ENCODE results near the gene LMX1A. TPM values are rescaled to one million over a fixed set of nuclear protein-coding genes. Genes with fewer than 3 reads are reported as not detected.

Gene LMX1A
- total and polyA plus RNA-seq, 4 donors = 0.05 to 0.17 TPM; not detected in 2

DNA sequence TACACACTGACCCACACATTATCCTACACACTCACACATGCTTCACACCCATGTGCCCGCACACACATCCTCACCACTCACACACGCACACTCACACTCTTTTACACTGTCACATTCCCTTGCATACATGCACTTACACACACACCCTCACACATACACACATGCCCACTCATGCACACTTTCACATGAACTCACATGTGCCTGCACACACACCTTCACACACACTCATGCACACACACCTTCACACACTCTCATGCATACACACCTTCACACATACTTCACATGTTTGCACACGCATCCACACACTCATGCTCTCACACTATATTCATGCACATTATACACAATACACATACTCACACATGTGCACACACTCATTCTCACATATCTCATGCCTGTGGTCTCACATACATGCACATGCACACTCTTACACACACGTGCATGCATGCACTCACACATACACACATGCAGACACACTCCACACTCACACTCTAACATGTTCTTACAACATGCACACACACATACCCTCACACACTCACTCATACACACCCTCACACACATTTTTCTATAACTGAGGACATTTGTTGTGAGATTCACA is 46.1 kb upstream of the LMX1A start:
- H3K4me1 ChIP-seq (ENCODE audit: control insufficient read depth in 4 of 4, insufficient read depth in 4 of 4, low read length in 3 of 4) = peaks cover 0 to 4% (median 1%) of the 10 kb centered on the region in 4 donors

DNA sequence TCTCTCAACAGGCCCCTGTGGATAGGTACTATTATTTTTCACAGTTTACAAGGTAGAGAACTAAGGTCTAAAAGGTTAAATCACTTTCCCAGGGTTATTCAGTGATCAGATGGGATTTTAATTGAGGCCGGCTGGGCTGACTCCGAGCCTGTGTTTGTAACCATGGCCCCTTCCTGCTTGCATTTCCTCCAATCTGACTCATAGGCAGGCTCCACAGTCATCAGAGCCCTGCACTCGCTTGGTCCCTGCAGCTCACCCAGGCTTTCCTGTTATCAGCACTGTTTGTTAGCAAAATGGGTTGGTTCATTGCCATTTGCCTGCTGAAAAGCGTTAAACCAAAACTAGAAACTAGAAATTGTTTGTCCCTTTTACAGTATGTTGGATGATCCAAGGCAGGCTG is 41.4 kb upstream of the LMX1A start:
- Histone ChIP-seq H3K4me1 (ENCODE audit: control insufficient read depth in 4 of 4, insufficient read depth in 4 of 4, low read length in 3 of 4) (peaks cover 0 to 2% (median 0%) of the 10 kb centered on the region in 4 donors), H3K36me3 (ENCODE audit: control insufficient read depth in 4 of 4, insufficient read depth in 3 of 4, low read depth in 1 of 4, low read length in 3 of 4) (no peaks in the 10 kb centered on the region), H3K27me3 (ENCODE audit: control insufficient read depth in 4 of 4, insufficient read depth in 4 of 4, low read length in 3 of 4) (no peaks in the 10 kb centered on the region), H3K9ac (ENCODE audit: low read depth in 1 of 2, low read length in 2 of 2) (no peak overlapping the region), H3K4me3 (ENCODE audit: low read depth in 1 of 3, low read length in 3 of 3) (no peak overlapping the region), H3K27ac (ENCODE audit: low read depth in 1 of 2, low read length in 2 of 2) (no peak overlapping the region), H3K9me3 (ENCODE audit: control insufficient read depth in 4 of 4, low read length in 3 of 4) (no peaks in the 10 kb centered on the region)
- TF ChIP-seq EGR1 (IDR thresholded peaks at IDR 0.05; ENCODE audit: low read depth in 2 of 2) (no peak), JUND (IDR thresholded peaks at IDR 0.05) (no peak), HNF4G (IDR thresholded peaks at IDR 0.05) (no peak), FOXA1 (IDR thresholded peaks at IDR 0.05) (no peak), YY1 (IDR thresholded peaks at IDR 0.05) (no peak), RXRA (IDR thresholded peaks at IDR 0.05) (no peak), HNF4A (conservative IDR thresholded peaks at IDR 0.05) (no peak), RAD21 (IDR thresholded peaks at IDR 0.05) (no peak), GABPA (IDR thresholded peaks at IDR 0.05 in 1 of 2, conservative IDR thresholded peaks at IDR 0.05 in 1 of 2) (no peak), FOXA2 (IDR thresholded peaks at IDR 0.05) (no peak), SP1 (IDR thresholded peaks at IDR 0.05) (no peak), REST (IDR thresholded peaks at IDR 0.05) (no peak), NR2F2 (IDR thresholded peaks at IDR 0.05) (no peak), TAF1 (conservative IDR thresholded peaks at IDR 0.05) (no peak)
- TF ChIP-seq, protein P1, sequence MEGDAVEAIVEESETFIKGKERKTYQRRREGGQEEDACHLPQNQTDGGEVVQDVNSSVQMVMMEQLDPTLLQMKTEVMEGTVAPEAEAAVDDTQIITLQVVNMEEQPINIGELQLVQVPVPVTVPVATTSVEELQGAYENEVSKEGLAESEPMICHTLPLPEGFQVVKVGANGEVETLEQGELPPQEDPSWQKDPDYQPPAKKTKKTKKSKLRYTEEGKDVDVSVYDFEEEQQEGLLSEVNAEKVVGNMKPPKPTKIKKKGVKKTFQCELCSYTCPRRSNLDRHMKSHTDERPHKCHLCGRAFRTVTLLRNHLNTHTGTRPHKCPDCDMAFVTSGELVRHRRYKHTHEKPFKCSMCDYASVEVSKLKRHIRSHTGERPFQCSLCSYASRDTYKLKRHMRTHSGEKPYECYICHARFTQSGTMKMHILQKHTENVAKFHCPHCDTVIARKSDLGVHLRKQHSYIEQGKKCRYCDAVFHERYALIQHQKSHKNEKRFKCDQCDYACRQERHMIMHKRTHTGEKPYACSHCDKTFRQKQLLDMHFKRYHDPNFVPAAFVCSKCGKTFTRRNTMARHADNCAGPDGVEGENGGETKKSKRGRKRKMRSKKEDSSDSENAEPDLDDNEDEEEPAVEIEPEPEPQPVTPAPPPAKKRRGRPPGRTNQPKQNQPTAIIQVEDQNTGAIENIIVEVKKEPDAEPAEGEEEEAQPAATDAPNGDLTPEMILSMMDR (IDR thresholded peaks at IDR 0.05; ENCODE audit: low read depth, low read length, missing input control) = no peak
- TF ChIP-seq, protein P2, sequence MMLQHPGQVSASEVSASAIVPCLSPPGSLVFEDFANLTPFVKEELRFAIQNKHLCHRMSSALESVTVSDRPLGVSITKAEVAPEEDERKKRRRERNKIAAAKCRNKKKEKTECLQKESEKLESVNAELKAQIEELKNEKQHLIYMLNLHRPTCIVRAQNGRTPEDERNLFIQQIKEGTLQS (IDR thresholded peaks at IDR 0.05) = no peak
- TF ChIP-seq, protein P3, sequence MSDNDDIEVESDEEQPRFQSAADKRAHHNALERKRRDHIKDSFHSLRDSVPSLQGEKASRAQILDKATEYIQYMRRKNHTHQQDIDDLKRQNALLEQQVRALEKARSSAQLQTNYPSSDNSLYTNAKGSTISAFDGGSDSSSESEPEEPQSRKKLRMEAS (IDR thresholded peaks at IDR 0.05) = no peak
- TF ChIP-seq, protein P4, sequence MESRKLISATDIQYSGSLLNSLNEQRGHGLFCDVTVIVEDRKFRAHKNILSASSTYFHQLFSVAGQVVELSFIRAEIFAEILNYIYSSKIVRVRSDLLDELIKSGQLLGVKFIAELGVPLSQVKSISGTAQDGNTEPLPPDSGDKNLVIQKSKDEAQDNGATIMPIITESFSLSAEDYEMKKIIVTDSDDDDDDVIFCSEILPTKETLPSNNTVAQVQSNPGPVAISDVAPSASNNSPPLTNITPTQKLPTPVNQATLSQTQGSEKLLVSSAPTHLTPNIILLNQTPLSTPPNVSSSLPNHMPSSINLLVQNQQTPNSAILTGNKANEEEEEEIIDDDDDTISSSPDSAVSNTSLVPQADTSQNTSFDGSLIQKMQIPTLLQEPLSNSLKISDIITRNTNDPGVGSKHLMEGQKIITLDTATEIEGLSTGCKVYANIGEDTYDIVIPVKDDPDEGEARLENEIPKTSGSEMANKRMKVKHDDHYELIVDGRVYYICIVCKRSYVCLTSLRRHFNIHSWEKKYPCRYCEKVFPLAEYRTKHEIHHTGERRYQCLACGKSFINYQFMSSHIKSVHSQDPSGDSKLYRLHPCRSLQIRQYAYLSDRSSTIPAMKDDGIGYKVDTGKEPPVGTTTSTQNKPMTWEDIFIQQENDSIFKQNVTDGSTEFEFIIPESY (IDR thresholded peaks at IDR 0.05) = no peak
- no peak for DNase-seq (ENCODE audit: low spot score)
- 64% methylated on average over 4 of the region's 4 CpGs for WGBS

More for the DNA sequence above, 46.1 kb upstream of the LMX1A start:
- Histone ChIP-seq H3K9ac (ENCODE audit: low read depth in 1 of 2, low read length in 2 of 2) (no peak overlapping the region), H3K36me3 (ENCODE audit: control insufficient read depth in 4 of 4, insufficient read depth in 3 of 4, low read depth in 1 of 4, low read length in 3 of 4) (no peaks in the 10 kb centered on the region), H3K4me3 (ENCODE audit: low read depth in 1 of 3, low read length in 3 of 3) (no peak overlapping the region), H3K9me3 (ENCODE audit: control insufficient read depth in 4 of 4, low read length in 3 of 4) (no peaks in the 10 kb centered on the region), H3K27ac (ENCODE audit: low read depth in 1 of 2, low read length in 2 of 2) (no peak overlapping the region), H3K27me3 (ENCODE audit: control insufficient read depth in 4 of 4, insufficient read depth in 4 of 4, low read length in 3 of 4) (no peaks in the 10 kb centered on the region)
- TF ChIP-seq SP1 (IDR thresholded peaks at IDR 0.05) (no peak), FOXA2 (IDR thresholded peaks at IDR 0.05) (no peak)
- 91% methylated on average over 4 of the region's 4 CpGs for WGBS
- no peak for DNase-seq (ENCODE audit: low spot score)

Measured in liver (tissue), 9 donors.